Measurements from ENCODE around the gene SLA2.
A peak's percentile ranks its signal among the peaks of the same experiment; 100 is the strongest.

Gene SLA2

DNA sequence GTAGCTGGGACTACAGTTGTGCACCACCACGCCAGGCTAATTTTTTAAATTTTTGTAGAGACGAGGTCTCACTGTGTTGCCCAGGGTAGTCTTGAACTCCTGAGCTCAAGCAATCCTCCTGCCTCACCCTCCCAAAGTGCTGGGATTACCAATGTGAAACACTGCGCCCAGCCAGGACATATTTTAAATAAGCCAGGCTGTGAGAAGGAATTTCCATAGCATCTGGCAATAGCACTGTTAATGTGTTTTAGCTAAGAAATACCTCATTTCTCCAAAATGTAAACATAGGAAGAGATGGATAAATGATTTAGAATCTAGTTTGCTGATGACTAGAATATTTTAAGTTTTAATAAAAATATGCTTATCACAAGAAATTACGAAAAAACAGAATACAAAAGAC is 27.0 kb upstream of the SLA2 start:
- FAIRE-seq (no peak), DNase-seq (ENCODE audit: insufficient read length, low spot score) (no peak)
- TF ChIP-seq PAX5 (IDR thresholded peaks at IDR 0.05; ENCODE audit: insufficient read depth, low read length, severe bottlenecking) (no peak), TAF1 (IDR thresholded peaks at IDR 0.05; ENCODE audit: low read depth, low read length) (no peak), POLR2AphosphoS5 (IDR thresholded peaks at IDR 0.05; ENCODE audit: low read depth, low read length) (no peak), POU2F2 (IDR thresholded peaks at IDR 0.05; ENCODE audit: low read depth, low read length) (no peak), SPI1 (IDR thresholded peaks at IDR 0.05; ENCODE audit: low read depth, low read length) (no peak), POLR2A (IDR thresholded peaks at IDR 0.05; ENCODE audit: low read depth, low read length) (no peak)

DNA sequence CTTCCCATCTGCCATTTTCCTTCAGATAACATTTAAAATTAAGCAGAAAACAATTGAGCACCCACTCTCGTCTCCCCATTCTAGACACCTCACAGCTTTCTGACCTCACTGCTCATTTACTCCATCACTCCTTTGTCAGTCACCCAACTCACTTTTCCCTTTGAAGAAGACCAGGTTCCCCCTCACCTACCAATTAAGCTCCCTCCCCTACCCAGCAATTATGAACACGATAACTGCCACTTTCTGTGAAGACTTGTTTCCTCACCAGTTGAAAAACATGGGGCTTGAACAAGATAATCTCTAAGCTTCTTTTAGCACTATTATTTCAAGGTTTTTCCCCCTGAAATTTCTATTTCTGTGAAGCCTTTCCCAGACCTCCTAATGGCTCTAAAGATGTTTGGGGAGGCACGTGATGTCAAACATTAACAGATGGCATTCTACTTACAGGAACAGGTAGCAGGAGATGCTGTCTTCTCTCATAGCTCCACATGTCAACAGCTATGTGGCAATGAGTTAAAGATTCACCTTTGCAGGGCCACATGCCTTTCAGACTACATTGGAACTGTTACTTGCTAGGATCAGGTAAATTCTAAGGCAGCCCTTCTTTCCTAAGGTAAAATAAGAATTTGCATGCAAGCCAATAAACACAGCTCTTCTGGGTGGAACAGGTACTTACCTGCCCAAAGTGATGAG is 24.8 kb upstream of the SLA2 start:
- FAIRE-seq (no peak), DNase-seq (ENCODE audit: insufficient read length, low spot score) (no peak)
- TF ChIP-seq TAF1 (IDR thresholded peaks at IDR 0.05; ENCODE audit: low read depth, low read length) (no peak), POU2F2 (IDR thresholded peaks at IDR 0.05; ENCODE audit: low read depth, low read length) (no peak), POLR2A (IDR thresholded peaks at IDR 0.05; ENCODE audit: low read depth, low read length) (no peak), POLR2AphosphoS5 (IDR thresholded peaks at IDR 0.05; ENCODE audit: low read depth, low read length) (no peak), PAX5 (IDR thresholded peaks at IDR 0.05; ENCODE audit: insufficient read depth, low read length, severe bottlenecking) (no peak), SPI1 (IDR thresholded peaks at IDR 0.05; ENCODE audit: low read depth, low read length) (no peak)

DNA sequence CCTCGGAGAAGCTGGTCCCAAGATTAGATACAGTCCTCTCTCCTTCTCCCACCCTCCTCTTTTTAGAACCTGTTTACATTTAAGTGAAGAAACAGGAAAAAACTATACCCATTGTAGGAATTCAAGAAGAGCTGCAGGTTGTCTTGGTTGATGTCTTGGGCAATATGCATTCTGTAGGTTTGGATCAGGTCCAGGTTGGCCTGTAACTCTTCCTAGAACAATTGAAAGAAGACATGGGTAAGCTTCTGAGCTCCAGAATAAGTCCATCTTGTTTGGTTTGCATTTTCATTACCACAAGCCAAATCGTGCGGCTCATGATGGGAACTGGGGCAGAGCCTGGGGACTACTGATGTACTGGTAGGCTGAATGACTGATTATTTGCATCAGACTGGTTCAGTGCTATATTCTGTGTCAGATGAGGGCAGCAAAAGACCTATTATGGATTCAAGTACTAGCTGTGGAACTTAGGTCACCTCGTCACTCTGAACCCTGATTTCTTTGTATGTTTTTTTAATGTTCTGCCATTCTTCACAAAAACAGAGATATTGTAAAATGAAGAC is 20.3 kb upstream of the SLA2 start:
- DNase-seq (ENCODE audit: insufficient read length, low spot score) (no peak), FAIRE-seq (no peak)
- TF ChIP-seq PAX5 (IDR thresholded peaks at IDR 0.05; ENCODE audit: insufficient read depth, low read length, severe bottlenecking) (no peak), POLR2A (IDR thresholded peaks at IDR 0.05; ENCODE audit: low read depth, low read length) (no peak)

DNA sequence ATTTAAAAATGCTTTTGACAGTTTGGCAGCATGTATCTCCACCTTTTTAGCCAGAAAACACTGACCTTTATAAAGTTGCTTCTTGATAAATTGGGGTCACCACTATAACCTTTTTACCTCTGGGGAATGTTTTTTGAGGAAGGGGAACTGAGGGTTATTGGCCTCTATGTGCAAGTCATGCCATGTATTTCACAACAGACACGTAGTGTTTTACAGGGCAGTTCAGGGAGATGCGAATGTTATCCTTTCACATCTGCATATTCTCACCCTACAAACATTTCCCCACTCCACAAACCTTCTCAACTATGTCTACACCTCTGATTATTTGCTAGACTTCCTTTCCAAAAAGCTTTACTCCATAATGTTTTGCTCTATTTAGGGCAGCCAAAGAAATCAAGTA is 17.0 kb upstream of the SLA2 start:
- TF ChIP-seq SPI1 (IDR thresholded peaks at IDR 0.05; ENCODE audit: low read depth, low read length), result no peak
- no peak for TF ChIP-seq POLR2AphosphoS5 (IDR thresholded peaks at IDR 0.05; ENCODE audit: low read depth, low read length)
- TF ChIP-seq TAF1 (IDR thresholded peaks at IDR 0.05; ENCODE audit: low read depth, low read length), result no peak
- TF ChIP-seq PAX5 (IDR thresholded peaks at IDR 0.05; ENCODE audit: insufficient read depth, low read length, severe bottlenecking), result no peak
- TF ChIP-seq POU2F2 (IDR thresholded peaks at IDR 0.05; ENCODE audit: low read depth, low read length), result no peak
- TF ChIP-seq POLR2A (IDR thresholded peaks at IDR 0.05; ENCODE audit: low read depth, low read length), result no peak
- FAIRE-seq (peak; percentile 68), DNase-seq (ENCODE audit: insufficient read length, low spot score) (no peak)

DNA sequence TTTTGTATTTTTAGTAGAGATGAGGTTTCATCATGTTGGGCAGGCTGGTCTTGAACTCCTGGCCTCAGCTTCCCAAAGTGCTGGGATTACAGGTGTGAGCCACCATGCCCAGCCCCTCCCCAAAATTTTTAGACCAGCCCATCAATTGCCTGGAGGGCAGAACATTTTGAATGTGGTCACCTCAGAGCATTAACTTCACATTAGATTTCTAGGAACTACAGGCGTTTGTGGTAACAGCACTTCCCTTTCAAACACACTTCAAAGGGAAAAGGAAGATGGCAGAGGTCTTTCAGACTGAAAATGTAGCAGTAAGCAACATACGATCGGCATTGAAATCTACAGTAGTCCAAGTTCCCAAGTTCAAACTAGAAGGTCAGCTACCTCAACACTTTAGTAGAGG is 12.3 kb upstream of the SLA2 start:
- FAIRE-seq (no peak), DNase-seq (ENCODE audit: insufficient read length, low spot score) (no peak)
- no peak for TF ChIP-seq PAX5 (IDR thresholded peaks at IDR 0.05; ENCODE audit: insufficient read depth, low read length, severe bottlenecking)
- TF ChIP-seq POU2F2 (IDR thresholded peaks at IDR 0.05; ENCODE audit: low read depth, low read length), result no peak
- TF ChIP-seq TAF1 (IDR thresholded peaks at IDR 0.05; ENCODE audit: low read depth, low read length), result no peak
- TF ChIP-seq SPI1 (IDR thresholded peaks at IDR 0.05; ENCODE audit: low read depth, low read length), result no peak
- no peak for TF ChIP-seq POLR2A (IDR thresholded peaks at IDR 0.05; ENCODE audit: low read depth, low read length)
- no peak for TF ChIP-seq POLR2AphosphoS5 (IDR thresholded peaks at IDR 0.05; ENCODE audit: low read depth, low read length)

DNA sequence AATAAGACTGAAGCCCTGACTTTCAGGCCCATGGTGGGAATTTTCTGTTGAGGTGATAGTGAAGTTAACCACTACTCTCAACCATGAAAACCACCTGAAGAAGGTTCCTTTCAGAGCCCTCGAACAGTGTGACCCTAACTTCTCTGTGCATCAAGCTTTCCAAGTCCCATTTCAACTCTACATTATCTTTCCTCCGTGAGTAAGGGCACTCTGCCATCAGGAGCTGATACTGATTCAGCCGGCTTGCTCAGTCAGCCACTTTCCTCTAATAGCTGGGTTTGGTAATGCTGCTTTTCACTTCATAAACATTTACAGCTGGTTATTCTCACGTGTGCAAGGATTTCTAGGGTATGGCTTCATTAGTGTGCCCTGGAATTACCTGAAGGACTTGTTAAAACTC is 10.7 kb upstream of the SLA2 start:
- TF ChIP-seq PAX5 (IDR thresholded peaks at IDR 0.05; ENCODE audit: insufficient read depth, low read length, severe bottlenecking), result no peak
- no peak for TF ChIP-seq POU2F2 (IDR thresholded peaks at IDR 0.05; ENCODE audit: low read depth, low read length)
- TF ChIP-seq POLR2A (IDR thresholded peaks at IDR 0.05; ENCODE audit: low read depth, low read length), result no peak
- no peak for TF ChIP-seq TAF1 (IDR thresholded peaks at IDR 0.05; ENCODE audit: low read depth, low read length)
- no peak for TF ChIP-seq POLR2AphosphoS5 (IDR thresholded peaks at IDR 0.05; ENCODE audit: low read depth, low read length)
- no peak for TF ChIP-seq SPI1 (IDR thresholded peaks at IDR 0.05; ENCODE audit: low read depth, low read length)
- DNase-seq (ENCODE audit: insufficient read length, low spot score) (no peak), FAIRE-seq (no peak)

DNA sequence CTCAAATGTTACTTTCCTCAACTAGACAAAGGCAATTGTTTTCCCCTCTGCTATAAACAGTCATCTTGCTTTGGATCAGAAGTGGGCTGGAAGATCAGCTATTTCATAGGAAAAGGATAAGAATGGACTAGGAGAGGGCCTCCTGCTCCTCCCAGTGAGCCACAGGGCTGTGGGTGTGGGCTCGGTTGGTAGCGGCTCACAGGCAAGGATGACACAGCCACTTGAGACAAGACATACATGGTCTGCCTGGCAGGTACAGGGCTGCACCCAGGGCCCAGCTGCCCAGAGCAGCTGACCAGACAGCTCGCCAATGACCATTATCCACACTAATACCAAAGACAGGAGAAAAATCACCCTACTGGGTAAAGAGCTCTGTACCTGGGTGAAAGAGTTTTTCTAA is 9.0 kb upstream of the SLA2 start:
- FAIRE-seq, result no peak
- no peak for TF ChIP-seq SPI1 (IDR thresholded peaks at IDR 0.05; ENCODE audit: low read depth, low read length)
- no peak for TF ChIP-seq POLR2A (IDR thresholded peaks at IDR 0.05; ENCODE audit: low read depth, low read length)
- TF ChIP-seq PAX5 (IDR thresholded peaks at IDR 0.05; ENCODE audit: insufficient read depth, low read length, severe bottlenecking), result no peak
- no peak for TF ChIP-seq TAF1 (IDR thresholded peaks at IDR 0.05; ENCODE audit: low read depth, low read length)
- no peak for TF ChIP-seq POLR2AphosphoS5 (IDR thresholded peaks at IDR 0.05; ENCODE audit: low read depth, low read length)
- no peak for TF ChIP-seq POU2F2 (IDR thresholded peaks at IDR 0.05; ENCODE audit: low read depth, low read length)

DNA sequence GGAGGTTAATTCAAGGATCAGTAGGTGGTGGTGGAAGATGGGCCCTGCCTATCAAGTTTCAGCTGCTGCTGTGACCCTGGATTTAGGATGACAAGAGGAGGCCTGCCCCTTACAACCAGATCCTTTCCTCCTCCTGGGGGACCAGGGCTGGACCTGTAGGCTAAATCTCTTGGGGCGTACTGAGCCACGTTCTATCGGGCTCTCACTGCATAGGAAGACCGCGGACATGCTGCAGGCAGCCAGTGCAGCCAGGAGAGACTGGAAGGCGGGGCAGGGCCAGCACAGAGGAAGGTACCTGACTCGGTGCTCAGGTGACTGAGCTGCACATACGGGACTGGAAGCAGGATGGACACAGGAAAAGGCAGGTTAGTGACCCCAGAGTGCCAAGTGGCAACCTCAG is 8.5 kb upstream of the SLA2 start:
- DNase-seq (ENCODE audit: insufficient read length, low spot score) (no peak), FAIRE-seq (no peak)
- TF ChIP-seq PAX5 (IDR thresholded peaks at IDR 0.05; ENCODE audit: insufficient read depth, low read length, severe bottlenecking), result no peak
- no peak for TF ChIP-seq POU2F2 (IDR thresholded peaks at IDR 0.05; ENCODE audit: low read depth, low read length)

More for the DNA sequence above, 9.0 kb upstream of the SLA2 start:
- DNase-seq (ENCODE audit: insufficient read length, low spot score), result no peak

DNA sequence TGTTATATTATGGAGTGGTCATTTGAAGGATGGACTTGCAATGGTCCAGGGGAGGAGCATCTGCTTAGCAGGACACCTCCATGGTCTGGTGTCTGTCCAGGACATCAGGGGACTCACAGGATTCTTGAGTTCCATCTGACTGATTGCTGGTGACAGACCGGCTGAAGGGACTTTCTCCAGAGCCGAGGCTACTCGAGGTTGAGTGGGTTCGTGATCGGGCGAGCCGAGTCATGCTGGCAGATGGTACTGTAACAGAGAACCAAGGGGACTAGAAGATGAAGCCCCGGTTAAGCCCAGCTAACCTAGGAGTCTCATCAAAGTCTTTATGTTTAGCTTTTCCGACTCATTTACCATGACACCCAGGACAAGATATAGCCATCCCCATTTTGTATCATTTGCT is 7.5 kb upstream of the SLA2 start:
- no peak for FAIRE-seq
- no peak for TF ChIP-seq PAX5 (IDR thresholded peaks at IDR 0.05; ENCODE audit: insufficient read depth, low read length, severe bottlenecking)
- TF ChIP-seq POLR2A (IDR thresholded peaks at IDR 0.05; ENCODE audit: low read depth, low read length), result no peak
- no peak for DNase-seq (ENCODE audit: insufficient read length, low spot score)
